Caco-2 (cell line): ENCODE data around the gene LRRC10. TPM values are rescaled to one million over a fixed set of nuclear protein-coding genes. Genes with fewer than 3 reads are reported as not detected.

Experiments used
- BruUV-seq: library from RNA; stranded (reverse); fragments of 400-500 nt; replicated peaks from 2 replicates; lab custom pipeline; 2021; lab: Mats Ljungman, UMichigan
- CTCF ChIA-PET: fragments of 300-600 bp; sonication (Branson Sonifier 250); formaldehyde crosslinking; loops from one replicate; lab custom pipeline; 2022; ENCODE audit warnings: antibody characterized with exemption; lab: Charles Lee
- POLR2A ChIA-PET: fragments of 300-600 bp; sonication (Branson Sonifier 250); formaldehyde crosslinking; loops from one replicate; lab custom pipeline; 2022; ENCODE audit warnings: antibody characterized with exemption; lab: Charles Lee
- DNase-seq, 2 experiments: peaks; one replicate each; pipeline versions ENCODE4 v3.0.0 to v3.0.0-alpha.2; 2020 to 2022
- H3K27me3 ChIP-seq: replicated peaks from 2 replicates; pipeline ENCODE4 v1.6.0; 2011; ENCODE audit warnings: low read length; ENCODE audit not compliant: control insufficient read depth, insufficient read depth
- H3K36me3 ChIP-seq: 2 replicates; pipeline ENCODE4 v1.5.1; 2011; ENCODE audit warnings: low read length; ENCODE audit not compliant: control insufficient read depth, insufficient read depth
- H3K4me1 ChIP-seq: fragments of 250-450 bp; sonication (Bioruptor Pico); 2 replicates; pipeline ENCODE4 v1.5.1; 2020; ENCODE audit warnings: mild to moderate bottlenecking
- H3K4me3 ChIP-seq: 2 replicates; pipeline ENCODE4 v1.5.1; 2011; ENCODE audit warnings: low read depth, mild to moderate bottlenecking, control low read depth, low read length
- H3K9me3 ChIP-seq: fragments of 250-450 bp; sonication (Bioruptor Pico); 2 replicates; pipeline ENCODE4 v1.5.1; 2020; ENCODE audit warnings: mild to moderate bottlenecking, moderate library complexity
- H3K27ac Mint-ChIP-seq: one replicate; pipeline ENCODE4 v1.8.0; 2022; ENCODE audit warnings: mixed read lengths; ENCODE audit not compliant: unreplicated experiment
- H3K27me3 Mint-ChIP-seq: one replicate; pipeline ENCODE4 v1.8.0; 2022; ENCODE audit warnings: mixed read lengths; ENCODE audit not compliant: insufficient read depth, unreplicated experiment
- H3K36me3 Mint-ChIP-seq: one replicate; pipeline ENCODE4 v1.8.0; 2022; ENCODE audit warnings: mild to moderate bottlenecking, mixed read lengths; ENCODE audit not compliant: insufficient read depth, unreplicated experiment
- H3K4me1 Mint-ChIP-seq: one replicate; pipeline ENCODE4 v1.8.0; 2022; ENCODE audit warnings: low read depth, mixed read lengths; ENCODE audit not compliant: unreplicated experiment
- H3K4me3 Mint-ChIP-seq: one replicate; pipeline ENCODE4 v1.8.0; 2022; ENCODE audit warnings: mild to moderate bottlenecking, moderate library complexity, mixed read lengths; ENCODE audit not compliant: unreplicated experiment
- H3K9me3 Mint-ChIP-seq: one replicate; pipeline ENCODE4 v1.8.0; 2022; ENCODE audit warnings: mixed read lengths; ENCODE audit not compliant: unreplicated experiment
- intact Hi-C: fragments of 100-400 bp; cut with micrococcal nuclease; formaldehyde crosslinking; loops from one replicate; pipeline ENCODE4 v1.10.0; 2022; ENCODE audit not compliant: unreplicated experiment
- total RNA-seq: library from RNA; stranded (reverse); gene quantifications from 2 replicates; pipeline ENCODE4 v1.2.3, GENCODE V29; 2022
- TF ChIP-seq, protein P1 (sequence below), 2 experiments: fragments of 200-600 bp in 1 of 2; IDR thresholded peaks; 1 replicate in 1 of 2; 2 replicates in 1 of 2; pipeline versions ENCODE4 v1.5.1 to v1.8.0; 2011 to 2022; ENCODE audit warnings: antibody characterized with exemption in 1 of 2, control low read depth in 1 of 2, inconsistent platforms in 1 of 2, low read depth in 1 of 2, low read length in 1 of 2, mild to moderate bottlenecking in 1 of 2, moderate library complexity in 1 of 2; ENCODE audit not compliant: insufficient read depth in 1 of 2, severe bottlenecking in 1 of 2, unreplicated experiment in 1 of 2

The LRRC10 gene
- total RNA-seq, 1 experiment from 2014 or later, result not detected

DNA sequence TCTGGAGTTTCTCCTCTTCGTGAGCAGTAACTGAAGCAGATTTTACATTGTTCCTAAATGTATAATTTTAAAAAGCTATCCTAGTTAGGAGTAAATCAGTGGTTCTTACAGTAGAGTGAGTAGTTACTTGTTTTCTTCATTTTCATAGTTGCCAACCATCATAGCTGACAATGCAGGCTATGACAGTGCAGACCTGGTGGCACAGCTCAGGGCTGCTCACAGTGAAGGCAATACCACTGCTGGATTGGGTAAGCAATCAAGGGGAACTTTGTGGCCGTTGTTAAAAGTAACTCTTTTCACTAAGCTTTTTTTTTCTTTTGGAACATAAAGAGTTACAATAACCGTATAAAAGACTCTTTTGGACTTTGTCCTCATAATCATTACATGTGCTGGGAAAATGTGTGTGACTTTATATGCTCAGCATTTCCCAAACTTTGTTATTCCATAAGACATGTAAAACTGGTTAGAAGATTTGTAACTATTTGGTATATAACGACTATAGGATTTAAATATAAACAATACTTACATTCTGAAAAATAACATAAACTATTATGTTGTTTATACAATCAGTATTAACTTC lies 12.4 kb downstream of the LRRC10 start:
- Histone ChIP-seq H3K9me3 (no peaks in the 10 kb centered on the region), H3K27me3 (no peaks in the 10 kb centered on the region), H3K4me3 (no peak overlapping the region), H3K4me1 (0 out of 2 replicates have a peak, but pooled peaks cover 4% of the 10 kb centered on the region), H3K36me3 (peaks cover 5% of the 10 kb centered on the region)
- no peak overlapping the region for H3K4me3 Mint-ChIP-seq
- H3K36me3 Mint-ChIP-seq, result peaks cover 93% of the 10 kb centered on the region
- no peak overlapping the region for H3K27ac Mint-ChIP-seq
- DNase-seq, result no peak
- no TSS peak for BruUV-seq
- POLR2A ChIA-PET, result no interaction called here
- intact Hi-C loops, result no loop called here
- CTCF ChIA-PET, result no interaction called here
- H3K9me3 Mint-ChIP-seq, result no peaks in the 10 kb centered on the region
- TF ChIP-seq, protein P1, sequence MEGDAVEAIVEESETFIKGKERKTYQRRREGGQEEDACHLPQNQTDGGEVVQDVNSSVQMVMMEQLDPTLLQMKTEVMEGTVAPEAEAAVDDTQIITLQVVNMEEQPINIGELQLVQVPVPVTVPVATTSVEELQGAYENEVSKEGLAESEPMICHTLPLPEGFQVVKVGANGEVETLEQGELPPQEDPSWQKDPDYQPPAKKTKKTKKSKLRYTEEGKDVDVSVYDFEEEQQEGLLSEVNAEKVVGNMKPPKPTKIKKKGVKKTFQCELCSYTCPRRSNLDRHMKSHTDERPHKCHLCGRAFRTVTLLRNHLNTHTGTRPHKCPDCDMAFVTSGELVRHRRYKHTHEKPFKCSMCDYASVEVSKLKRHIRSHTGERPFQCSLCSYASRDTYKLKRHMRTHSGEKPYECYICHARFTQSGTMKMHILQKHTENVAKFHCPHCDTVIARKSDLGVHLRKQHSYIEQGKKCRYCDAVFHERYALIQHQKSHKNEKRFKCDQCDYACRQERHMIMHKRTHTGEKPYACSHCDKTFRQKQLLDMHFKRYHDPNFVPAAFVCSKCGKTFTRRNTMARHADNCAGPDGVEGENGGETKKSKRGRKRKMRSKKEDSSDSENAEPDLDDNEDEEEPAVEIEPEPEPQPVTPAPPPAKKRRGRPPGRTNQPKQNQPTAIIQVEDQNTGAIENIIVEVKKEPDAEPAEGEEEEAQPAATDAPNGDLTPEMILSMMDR (IDR thresholded peaks at IDR 0.05; ENCODE audit: insufficient read depth in 1 of 2, low read depth in 1 of 2, low read length in 1 of 2, severe bottlenecking in 1 of 2, unreplicated experiment in 1 of 2), result no peak
- H3K4me1 Mint-ChIP-seq, result no peaks in the 10 kb centered on the region
- H3K27me3 Mint-ChIP-seq, result no peaks in the 10 kb centered on the region

DNA sequence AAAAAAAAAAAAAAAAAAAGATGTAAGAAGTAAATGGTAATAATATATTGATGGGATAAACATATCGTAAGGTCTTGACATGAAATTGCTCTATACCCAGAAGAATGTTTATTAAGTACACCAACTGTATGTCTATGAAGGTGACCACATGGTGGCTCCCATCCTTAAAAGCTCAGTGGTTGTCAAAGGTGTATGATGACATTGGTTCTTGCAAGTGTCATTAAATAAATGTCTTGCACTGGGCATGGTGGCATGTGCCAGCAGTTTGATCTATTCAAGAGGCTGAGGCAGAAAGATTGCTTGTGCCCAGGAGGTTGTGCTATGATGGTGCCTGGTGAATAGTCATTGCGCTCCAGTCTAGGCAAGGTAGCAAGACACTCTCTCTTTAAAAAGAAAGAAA lies 15.0 kb downstream of the LRRC10 start:
- POLR2A ChIA-PET, result no interaction called here
- no peaks in the 10 kb centered on the region for H3K4me1 Mint-ChIP-seq
- peaks cover 92% of the 10 kb centered on the region for H3K36me3 Mint-ChIP-seq
- TF ChIP-seq, protein P1 (IDR thresholded peaks at IDR 0.05; ENCODE audit: insufficient read depth in 1 of 2, low read depth in 1 of 2, low read length in 1 of 2, severe bottlenecking in 1 of 2, unreplicated experiment in 1 of 2), result peak in 1 of 2 experiments; percentile 7
- no peak overlapping the region for H3K27ac Mint-ChIP-seq
- no peak overlapping the region for H3K4me3 ChIP-seq
- peaks cover 8% of the 10 kb centered on the region for H3K36me3 ChIP-seq
- no peak overlapping the region for H3K4me3 Mint-ChIP-seq
- no peaks in the 10 kb centered on the region for H3K27me3 ChIP-seq
- H3K4me1 ChIP-seq, result 0 out of 2 replicates have a peak, but pooled peaks cover 4% of the 10 kb centered on the region
- no TSS peak for BruUV-seq
- no peaks in the 10 kb centered on the region for H3K9me3 ChIP-seq
- H3K27me3 Mint-ChIP-seq, result no peaks in the 10 kb centered on the region
- no peak for DNase-seq
- intact Hi-C loops, result no loop called here
- no peaks in the 10 kb centered on the region for H3K9me3 Mint-ChIP-seq
- CTCF ChIA-PET, result no interaction called here

DNA sequence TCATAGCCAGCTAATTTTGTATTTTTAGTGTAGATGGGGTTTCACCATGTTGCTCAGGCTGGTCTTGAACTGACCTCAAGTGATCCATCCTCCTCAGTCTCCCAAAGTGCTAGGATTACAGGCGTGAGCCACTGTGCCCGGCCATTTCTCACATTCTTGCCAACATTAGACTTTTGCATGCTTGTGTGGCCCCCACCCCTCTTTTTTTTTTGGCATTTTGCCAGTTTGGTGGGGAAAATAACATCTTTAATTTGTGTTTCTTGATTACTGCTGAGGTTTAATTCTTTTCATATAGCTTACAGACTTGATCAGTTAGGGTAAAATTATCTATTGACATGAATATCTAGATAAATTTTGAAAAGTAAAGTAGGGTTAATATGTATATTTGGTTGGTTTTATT lies 21.6 kb downstream of the LRRC10 start:
- Histone ChIP-seq H3K4me1 (no peaks in the 10 kb centered on the region), H3K27me3 (no peaks in the 10 kb centered on the region), H3K9me3 (no peaks in the 10 kb centered on the region), H3K4me3 (no peak overlapping the region), H3K36me3 (peaks cover 8% of the 10 kb centered on the region)
- H3K9me3 Mint-ChIP-seq, result no peaks in the 10 kb centered on the region
- no peaks in the 10 kb centered on the region for H3K27me3 Mint-ChIP-seq
- ChIA-PET CTCF (no interaction called here), POLR2A (interaction anchor here (0.7 kb wide), 1 partner anchor 8 kb away, joined by 3 read pairs; no protein-coding TSS in a partner anchor)
- no peak overlapping the region for H3K4me3 Mint-ChIP-seq
- TF ChIP-seq, protein P1 (IDR thresholded peaks at IDR 0.05; ENCODE audit: insufficient read depth in 1 of 2, low read depth in 1 of 2, low read length in 1 of 2, severe bottlenecking in 1 of 2, unreplicated experiment in 1 of 2), result no peak
- BruUV-seq, result no TSS peak
- no peak overlapping the region for H3K27ac Mint-ChIP-seq
- DNase-seq, result no peak
- intact Hi-C loops, result no loop called here
- peaks cover 97% of the 10 kb centered on the region for H3K36me3 Mint-ChIP-seq
- no peaks in the 10 kb centered on the region for H3K4me1 Mint-ChIP-seq
